ENCODE data around the gene ALKBH3.

The ALKBH3 gene

DNA sequence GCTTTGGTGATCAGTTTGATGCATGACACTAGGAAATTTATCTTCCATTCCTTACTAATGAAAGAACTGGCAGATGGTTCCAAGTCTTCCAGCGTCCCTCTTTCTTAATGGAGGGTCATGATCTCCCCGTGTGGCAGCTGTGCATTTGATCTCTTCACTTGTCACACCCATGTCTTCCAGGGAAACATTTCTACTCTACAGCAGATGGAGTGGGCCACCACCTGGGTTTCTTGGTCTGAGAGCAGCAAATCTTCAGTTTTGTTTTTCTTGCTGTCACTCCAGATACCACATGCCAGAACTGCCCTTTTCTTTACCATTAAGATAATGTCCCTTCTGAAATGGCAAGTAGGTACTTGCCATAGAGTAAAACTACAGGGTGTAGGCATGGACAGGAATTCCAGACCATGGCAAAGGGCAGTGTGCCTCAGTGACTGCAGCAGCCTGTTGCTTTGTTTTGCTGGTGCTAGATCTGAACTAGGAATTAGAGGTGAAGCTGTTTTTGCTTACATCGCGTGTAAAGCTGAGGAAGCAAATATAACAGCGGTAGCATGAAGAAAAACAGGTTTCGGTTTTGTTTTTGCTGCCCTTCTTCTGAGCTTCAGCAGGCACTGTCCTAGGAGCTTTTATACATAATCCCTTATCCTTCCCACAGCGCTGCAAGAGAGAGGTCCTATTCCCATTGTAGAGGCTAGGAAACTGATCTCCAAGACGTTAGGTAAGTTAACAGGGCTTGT is 41.1 kb downstream of the ALKBH3 start:
- Histone ChIP-seq H3K4me1 (peaks cover 0 to 97% (median 77%) of the 10 kb centered on the region in 4 donors), H3K4me3 (peak overlapping the region in 1 of 2 donors; percentile 1), H3K27ac (peak overlapping the region; percentile 95 to 98), H3K36me3 (peaks cover 0 to 20% (median 0%) of the 10 kb centered on the region in 3 donors), H3K9me3 (no peaks in the 10 kb centered on the region), H3K27me3 (no peaks in the 10 kb centered on the region)
- TF ChIP-seq, protein P1, sequence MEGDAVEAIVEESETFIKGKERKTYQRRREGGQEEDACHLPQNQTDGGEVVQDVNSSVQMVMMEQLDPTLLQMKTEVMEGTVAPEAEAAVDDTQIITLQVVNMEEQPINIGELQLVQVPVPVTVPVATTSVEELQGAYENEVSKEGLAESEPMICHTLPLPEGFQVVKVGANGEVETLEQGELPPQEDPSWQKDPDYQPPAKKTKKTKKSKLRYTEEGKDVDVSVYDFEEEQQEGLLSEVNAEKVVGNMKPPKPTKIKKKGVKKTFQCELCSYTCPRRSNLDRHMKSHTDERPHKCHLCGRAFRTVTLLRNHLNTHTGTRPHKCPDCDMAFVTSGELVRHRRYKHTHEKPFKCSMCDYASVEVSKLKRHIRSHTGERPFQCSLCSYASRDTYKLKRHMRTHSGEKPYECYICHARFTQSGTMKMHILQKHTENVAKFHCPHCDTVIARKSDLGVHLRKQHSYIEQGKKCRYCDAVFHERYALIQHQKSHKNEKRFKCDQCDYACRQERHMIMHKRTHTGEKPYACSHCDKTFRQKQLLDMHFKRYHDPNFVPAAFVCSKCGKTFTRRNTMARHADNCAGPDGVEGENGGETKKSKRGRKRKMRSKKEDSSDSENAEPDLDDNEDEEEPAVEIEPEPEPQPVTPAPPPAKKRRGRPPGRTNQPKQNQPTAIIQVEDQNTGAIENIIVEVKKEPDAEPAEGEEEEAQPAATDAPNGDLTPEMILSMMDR (IDR thresholded peaks at IDR 0.05) = no peak
- intact Hi-C loops (cut with DNase I; ENCODE audit: low total_unique reads) = loop anchor here (2.0 kb wide), 1 partner anchor 23 kb away; no protein-coding TSS in a partner anchor
- no peak for DNase-seq

DNA sequence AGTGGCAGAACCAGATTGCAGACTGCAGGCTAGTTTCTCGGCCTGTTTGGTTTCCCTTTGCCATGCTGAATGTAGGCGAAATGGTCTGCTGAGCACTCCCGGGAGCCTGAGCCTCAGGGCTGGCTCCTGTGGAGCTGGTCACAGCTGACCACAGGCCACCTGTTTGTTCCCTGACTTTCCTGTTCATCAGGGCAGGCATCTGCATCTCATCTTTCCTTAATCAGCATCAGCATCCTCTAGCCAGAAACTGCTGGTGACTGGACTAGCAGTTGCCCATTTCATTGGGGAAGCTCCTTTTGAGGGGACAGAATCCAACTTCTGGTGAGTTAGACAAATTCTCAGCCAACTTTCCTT is 41.6 kb downstream of the ALKBH3 start:
- intact Hi-C loops (cut with DNase I; ENCODE audit: low total_unique reads) = loop anchor here (2.0 kb wide), 1 partner anchor 23 kb away; no protein-coding TSS in a partner anchor
- Histone ChIP-seq H3K9me3 (no peaks in the 10 kb centered on the region), H3K4me1 (peaks cover 0 to 96% (median 78%) of the 10 kb centered on the region in 4 donors), H3K36me3 (peaks cover 0 to 20% (median 0%) of the 10 kb centered on the region in 3 donors), H3K4me3 (peak overlapping the region in 1 of 2 donors; percentile 1), H3K27ac (peak overlapping the region; percentile 95 to 98), H3K27me3 (no peaks in the 10 kb centered on the region)
- TF ChIP-seq, protein P1 (IDR thresholded peaks at IDR 0.05) = no peak
- DNase-seq = no peak

DNA sequence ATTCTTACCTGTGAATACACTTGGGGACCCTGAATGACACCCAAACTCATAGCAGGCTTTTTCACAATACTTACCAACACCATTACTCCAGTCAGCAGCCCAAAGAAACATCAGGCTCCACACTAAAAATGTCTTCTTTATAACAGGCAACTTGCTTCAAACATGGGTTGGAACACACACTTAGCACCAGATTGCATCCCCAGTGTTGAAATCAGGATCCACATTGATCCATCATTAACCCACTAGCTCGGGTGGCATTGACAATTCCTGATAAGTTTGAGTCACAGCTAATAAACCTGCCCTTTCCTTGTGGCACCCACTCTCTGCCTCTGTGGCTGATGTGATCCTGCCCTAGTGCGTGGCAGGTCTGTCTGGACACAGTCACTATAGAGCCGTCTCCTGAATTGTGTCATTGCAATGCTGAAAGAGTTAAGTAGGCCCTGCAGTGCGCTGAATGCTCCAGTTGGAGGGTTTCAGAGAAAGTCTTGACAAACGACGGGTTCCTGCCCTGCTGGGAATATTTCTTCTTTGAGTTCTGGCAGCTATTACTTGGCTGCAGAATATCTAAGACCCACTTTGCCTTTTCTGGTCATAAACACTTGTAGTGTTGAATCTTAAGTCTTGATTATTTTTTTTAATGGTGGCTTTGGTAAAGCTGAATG is 42.2 kb downstream of the ALKBH3 start:
- Histone ChIP-seq H3K27ac (peak overlapping the region; percentile 95 to 98), H3K4me1 (peaks cover 0 to 94% (median 73%) of the 10 kb centered on the region in 4 donors), H3K36me3 (peaks cover 0 to 20% (median 0%) of the 10 kb centered on the region in 3 donors), H3K4me3 (peak overlapping the region in 1 of 2 donors; percentile 7), H3K9me3 (no peaks in the 10 kb centered on the region), H3K27me3 (no peaks in the 10 kb centered on the region)
- intact Hi-C loops (cut with DNase I; ENCODE audit: low total_unique reads) = loop anchor here (2.0 kb wide), 1 partner anchor 22 kb away; no protein-coding TSS in a partner anchor
- TF ChIP-seq, protein P1 (IDR thresholded peaks at IDR 0.05) = no peak
- peak in 1 of 2 donors; percentile 76 for DNase-seq

DNA sequence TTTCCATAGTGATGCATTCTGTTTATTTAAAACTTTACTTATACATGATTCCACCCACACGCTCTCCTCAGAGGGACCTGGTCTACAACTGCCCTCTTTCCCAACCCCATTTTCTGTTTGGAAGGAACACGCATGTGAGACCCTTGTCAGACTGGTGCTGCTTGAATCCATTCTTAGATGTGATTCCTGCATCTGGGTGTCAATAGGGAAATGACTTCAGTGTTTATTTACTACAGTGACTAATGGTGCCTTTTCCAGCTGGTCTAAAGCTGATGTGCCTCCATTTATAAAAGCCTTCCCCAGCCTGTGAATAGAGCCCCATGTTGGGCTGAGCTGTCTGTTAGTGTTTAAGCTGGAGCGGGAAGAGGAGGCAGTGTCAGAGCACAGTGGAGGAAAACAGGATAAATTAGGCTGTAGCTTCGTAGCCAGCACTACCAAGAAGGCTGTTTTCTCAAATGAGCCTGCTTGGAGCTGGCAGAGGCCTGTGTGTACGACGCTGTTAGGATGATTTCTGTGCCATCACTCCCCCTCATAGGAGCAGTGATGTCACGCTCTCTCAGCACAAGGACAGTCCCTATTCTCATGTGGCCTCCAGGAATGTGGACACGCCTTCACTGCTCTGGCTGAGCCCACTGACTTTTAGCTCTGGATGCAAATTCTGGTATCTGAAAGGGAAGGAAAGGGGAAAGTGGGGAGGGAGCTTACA is 42.9 kb downstream of the ALKBH3 start:
- Histone ChIP-seq H3K9me3 (no peaks in the 10 kb centered on the region), H3K4me1 (peaks cover 0 to 87% (median 71%) of the 10 kb centered on the region in 4 donors)
- intact Hi-C loops (cut with DNase I; ENCODE audit: low total_unique reads) = loop anchor here (2.0 kb wide), 1 partner anchor 21 kb away; no protein-coding TSS in a partner anchor

More for the DNA sequence above, 42.9 kb downstream of the ALKBH3 start:
- peak overlapping the region; percentile 95 to 98 for H3K27ac ChIP-seq
- H3K4me3 ChIP-seq = peak overlapping the region in 1 of 2 donors; percentile 0
- peaks cover 0 to 20% (median 0%) of the 10 kb centered on the region in 3 donors for H3K36me3 ChIP-seq
- no peaks in the 10 kb centered on the region for H3K27me3 ChIP-seq
- TF ChIP-seq, protein P1 (IDR thresholded peaks at IDR 0.05) = no peak
- DNase-seq = peak; percentile 84 to 91

Measured in tibial artery (tissue), 4 donors.